ENCODE data around the gene PAXX.

Gene PAXX

GRCh38 chr9:137013571-137013940 is 21.3 kb downstream of the PAXX start:
- H3K9me2 ChIP-seq (replicated peaks; ENCODE audit: insufficient read depth, low read length), result no peaks in the 10 kb centered on the region
- TF ChIP-seq CTCF (IDR thresholded peaks at IDR 0.05; ENCODE audit: insufficient read depth, low read length, poor library complexity, severe bottlenecking) (no peak), EZH2phosphoT487 (conservative IDR thresholded peaks at IDR 0.05; ENCODE audit: low read length) (no peak)
- H3K79me2 ChIP-seq (ENCODE audit: insufficient read depth, low read length), result no peaks in the 10 kb centered on the region
- H3K4me3 ChIP-seq (ENCODE audit: insufficient read depth, low read length, poor library complexity, severe bottlenecking), result no peak overlapping the region
- H4K20me1 ChIP-seq (ENCODE audit: low read depth, low read length), result no peaks in the 10 kb centered on the region
- H3F3A ChIP-seq (ENCODE audit: insufficient read depth), result no peaks in the 10 kb centered on the region
- H3K27me3 ChIP-seq (ENCODE audit: low read length), result no peaks in the 10 kb centered on the region
- H3K4me2 ChIP-seq (ENCODE audit: low read depth, low read length, poor library complexity, severe bottlenecking), result no peak overlapping the region
- no peak overlapping the region for H3K27ac ChIP-seq (ENCODE audit: low read depth, low read length)
- H3K36me3 ChIP-seq (ENCODE audit: low read length), result no peaks in the 10 kb centered on the region
- H2AFZ ChIP-seq (ENCODE audit: low read depth, low read length, severe bottlenecking), result no peak overlapping the region
- no peak overlapping the region for H3K9ac ChIP-seq (ENCODE audit: low read length)
- no peaks in the 10 kb centered on the region for H3K9me3 ChIP-seq (ENCODE audit: insufficient read depth, low read length)

GRCh38 chr9:137014166-137014565 is 21.9 kb downstream of the PAXX start:
- H3K79me2 ChIP-seq (ENCODE audit: insufficient read depth, low read length), result no peaks in the 10 kb centered on the region
- H3K4me3 ChIP-seq (ENCODE audit: insufficient read depth, low read length, poor library complexity, severe bottlenecking), result no peak overlapping the region
- no peak overlapping the region for H3K27ac ChIP-seq (ENCODE audit: low read depth, low read length)
- no peak overlapping the region for H3K4me2 ChIP-seq (ENCODE audit: low read depth, low read length, poor library complexity, severe bottlenecking)
- no peak for TF ChIP-seq EZH2phosphoT487 (conservative IDR thresholded peaks at IDR 0.05; ENCODE audit: low read length)
- no peak for TF ChIP-seq CTCF (IDR thresholded peaks at IDR 0.05; ENCODE audit: insufficient read depth, low read length, poor library complexity, severe bottlenecking)
- H3K9ac ChIP-seq (ENCODE audit: low read length), result no peak overlapping the region
- H3K27me3 ChIP-seq (ENCODE audit: low read length), result no peaks in the 10 kb centered on the region
- no peaks in the 10 kb centered on the region for H4K20me1 ChIP-seq (ENCODE audit: low read depth, low read length)
- no peaks in the 10 kb centered on the region for H3K9me2 ChIP-seq (replicated peaks; ENCODE audit: insufficient read depth, low read length)
- no peaks in the 10 kb centered on the region for H3K36me3 ChIP-seq (ENCODE audit: low read length)
- no peak overlapping the region for H2AFZ ChIP-seq (ENCODE audit: low read depth, low read length, severe bottlenecking)
- no peaks in the 10 kb centered on the region for H3F3A ChIP-seq (ENCODE audit: insufficient read depth)
- H3K9me3 ChIP-seq (ENCODE audit: insufficient read depth, low read length), result no peaks in the 10 kb centered on the region

- Histone ChIP-seq H3K27ac (ENCODE audit: low read depth, low read length) (no peak overlapping the region), H3K36me3 (ENCODE audit: low read length) (no peaks in the 10 kb centered on the region), H3K4me2 (ENCODE audit: low read depth, low read length, poor library complexity, severe bottlenecking) (no peak overlapping the region), H3K4me3 (ENCODE audit: insufficient read depth, low read length, poor library complexity, severe bottlenecking) (no peak overlapping the region), H3K9me2 (replicated peaks; ENCODE audit: insufficient read depth, low read length) (no peaks in the 10 kb centered on the region), H4K20me1 (ENCODE audit: low read depth, low read length) (no peaks in the 10 kb centered on the region), H3K79me2 (ENCODE audit: insufficient read depth, low read length) (no peaks in the 10 kb centered on the region), H3K27me3 (ENCODE audit: low read length) (no peaks in the 10 kb centered on the region), H3F3A (ENCODE audit: insufficient read depth) (no peaks in the 10 kb centered on the region), H2AFZ (ENCODE audit: low read depth, low read length, severe bottlenecking) (no peak overlapping the region), H3K9ac (ENCODE audit: low read length) (no peak overlapping the region), H3K9me3 (ENCODE audit: insufficient read depth, low read length) (no peaks in the 10 kb centered on the region)
- TF ChIP-seq CTCF (IDR thresholded peaks at IDR 0.05; ENCODE audit: insufficient read depth, low read length, poor library complexity, severe bottlenecking) (no peak), EZH2phosphoT487 (conservative IDR thresholded peaks at IDR 0.05; ENCODE audit: low read length) (no peak)
Observed at GRCh38 chr9:137014776-137015539, 22.7 kb downstream of the PAXX start.
